GM15510 (cell line): ENCODE data around the gene PHLDA3.

Experiments
- POLR2A ChIP-seq: IDR thresholded peaks from 3 replicates; pipeline ENCODE4 v1.6.1; 2011; ENCODE audit warnings: borderline replicate concordance; ENCODE audit not compliant: insufficient read length; ENCODE audit errors: extremely low read depth

Gene PHLDA3

DNA sequence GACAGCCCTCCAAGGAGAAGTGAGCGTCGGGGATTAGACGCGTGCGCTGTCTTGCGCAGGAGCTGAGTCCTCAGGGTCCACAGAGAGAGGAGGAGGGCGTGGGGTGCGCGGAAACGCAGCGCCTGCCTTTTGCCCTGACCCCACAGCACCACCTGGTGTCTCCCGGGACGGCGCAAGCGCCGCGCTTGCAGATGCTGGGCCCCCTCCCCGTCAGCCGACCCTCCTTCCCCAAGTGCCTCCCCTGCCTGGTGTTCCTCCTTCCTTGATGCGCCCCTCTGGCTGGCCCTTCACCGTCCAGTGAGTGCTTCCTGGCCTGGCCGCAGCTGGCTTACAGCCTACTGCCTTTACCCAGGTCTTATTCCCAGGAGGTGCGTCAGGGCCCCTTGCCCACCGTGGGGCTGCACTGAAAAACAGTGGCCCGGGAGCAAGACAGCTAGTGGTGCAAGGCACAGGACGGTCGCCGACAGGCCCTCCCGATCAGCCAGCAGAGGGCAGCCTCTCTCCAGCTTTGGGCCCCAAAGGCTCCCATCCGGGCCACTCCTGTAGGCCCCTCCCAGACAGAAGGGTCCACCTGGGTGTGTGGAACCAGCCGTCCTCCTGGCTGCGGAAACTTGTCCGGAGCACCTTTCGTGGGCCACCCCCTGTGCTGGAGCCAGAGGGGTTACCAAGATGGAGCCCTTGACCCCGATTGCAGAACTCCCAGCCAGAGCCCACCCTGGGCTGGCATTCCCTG is 12.9 kb upstream of the PHLDA3 start:
- no peak for TF ChIP-seq POLR2A

DNA sequence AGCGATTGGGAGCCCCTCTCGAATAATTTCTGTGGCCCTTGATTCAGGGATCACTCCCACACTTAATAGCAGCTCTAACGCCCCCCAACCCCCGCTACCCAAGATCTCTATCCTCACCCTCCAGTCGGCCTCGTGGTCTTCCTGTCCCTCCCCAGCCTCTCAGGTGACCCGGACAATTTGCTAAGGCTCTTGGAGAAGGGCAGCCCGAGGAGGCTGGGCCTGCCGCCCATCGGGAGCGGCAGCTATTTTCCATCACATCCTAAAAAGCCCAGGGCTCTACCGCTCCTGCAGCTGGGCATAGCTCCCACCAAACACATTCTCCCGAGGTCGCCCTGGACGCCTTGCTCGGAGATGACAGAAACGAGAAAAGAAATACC is 12.0 kb upstream of the PHLDA3 start:
- TF ChIP-seq POLR2A: no peak

DNA sequence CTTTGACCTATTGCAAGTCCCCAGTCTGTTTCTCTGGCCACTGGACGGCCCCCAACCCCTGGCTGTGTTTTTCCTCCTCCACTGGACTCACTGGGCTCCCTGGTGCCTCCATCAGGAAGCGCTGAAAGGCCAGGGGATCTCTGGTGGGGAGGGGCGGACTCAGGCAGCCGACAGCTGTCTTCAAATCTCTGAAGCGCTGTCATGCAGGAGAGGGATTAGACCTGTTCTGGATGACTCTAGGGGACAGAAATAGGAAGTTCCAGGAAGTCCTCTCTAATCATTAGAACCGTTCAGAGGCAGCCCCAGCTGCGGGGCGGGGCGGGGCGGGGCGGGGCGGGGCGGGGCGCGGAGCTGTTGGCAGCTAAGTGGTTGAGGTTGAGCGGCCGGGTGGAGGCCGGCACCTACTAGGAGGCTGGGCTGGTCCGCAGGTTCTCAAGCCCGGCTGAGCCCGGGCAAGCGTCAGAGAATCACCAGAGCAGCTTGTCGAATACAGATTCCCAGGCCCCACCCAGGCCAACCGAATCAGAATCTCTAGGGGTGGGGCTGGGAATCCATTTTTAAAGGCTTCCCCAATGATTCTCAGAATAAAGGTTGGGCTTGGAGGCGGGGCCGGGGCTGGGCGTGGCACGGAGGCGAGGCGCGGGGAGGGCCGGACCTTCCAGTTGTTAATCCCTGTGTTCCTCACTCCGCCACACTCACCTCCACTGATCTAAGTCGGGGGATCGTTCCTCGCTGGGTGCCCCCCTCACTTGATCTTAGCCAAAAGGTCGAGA is 11.4 kb upstream of the PHLDA3 start:
- peak; percentile 36 for TF ChIP-seq POLR2A

DNA sequence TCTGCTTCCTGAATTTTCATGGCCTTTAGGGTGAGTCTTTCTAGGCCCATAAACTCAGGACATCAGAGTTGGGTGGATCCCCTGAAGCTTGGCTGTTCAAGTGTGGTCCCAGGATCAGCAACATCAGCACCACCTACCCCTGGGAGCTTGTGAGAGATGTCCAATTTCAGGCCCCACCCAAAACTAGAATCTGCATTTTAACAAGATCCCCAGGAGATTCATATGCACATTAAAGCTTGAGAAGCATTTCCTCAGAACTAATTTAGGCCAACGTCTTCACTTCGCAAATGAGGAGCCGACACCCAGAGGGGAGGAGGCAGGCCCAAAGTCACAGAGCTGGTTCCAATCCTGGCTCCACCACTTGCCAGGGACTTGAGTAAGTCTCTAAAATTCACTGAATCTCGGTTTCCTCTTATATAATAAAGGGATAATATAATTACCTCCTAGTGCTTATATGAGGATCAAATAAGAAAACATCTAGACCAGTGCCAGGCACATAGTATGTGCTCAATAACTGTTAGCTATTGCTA is 10.3 kb upstream of the PHLDA3 start:
- no peak for TF ChIP-seq POLR2A

DNA sequence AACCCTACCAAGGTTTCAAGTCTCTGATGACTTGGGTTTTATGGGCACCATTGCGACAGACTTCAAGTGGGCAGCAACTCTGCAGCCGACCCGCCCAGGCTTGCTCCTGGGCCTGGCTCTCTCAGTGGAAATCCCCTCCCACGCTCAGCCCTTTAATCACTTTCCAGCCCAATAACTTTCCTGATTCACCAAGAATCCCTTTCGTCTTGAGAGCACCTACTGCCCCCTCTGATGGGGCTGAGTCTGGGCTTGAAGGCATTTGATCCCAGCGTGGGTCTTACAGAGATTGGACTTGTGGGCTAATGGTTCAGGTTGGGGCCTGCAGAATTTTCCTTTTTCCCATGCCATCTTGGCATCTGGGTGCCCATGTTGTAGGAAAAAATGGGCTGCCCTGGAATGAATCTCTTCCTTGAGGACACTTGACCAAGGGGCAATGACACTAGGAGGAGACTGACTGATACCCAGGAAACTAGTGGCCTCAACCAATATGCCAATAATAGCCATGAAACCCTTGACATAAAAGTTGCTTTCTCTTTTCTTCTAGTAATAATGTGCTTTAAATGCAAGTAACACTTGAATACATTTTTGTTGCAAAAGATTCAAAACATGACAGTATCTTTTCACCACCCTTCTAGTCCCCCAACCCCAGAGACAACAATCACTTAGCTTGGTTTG is 7.8 kb upstream of the PHLDA3 start:
- TF ChIP-seq POLR2A: no peak

DNA sequence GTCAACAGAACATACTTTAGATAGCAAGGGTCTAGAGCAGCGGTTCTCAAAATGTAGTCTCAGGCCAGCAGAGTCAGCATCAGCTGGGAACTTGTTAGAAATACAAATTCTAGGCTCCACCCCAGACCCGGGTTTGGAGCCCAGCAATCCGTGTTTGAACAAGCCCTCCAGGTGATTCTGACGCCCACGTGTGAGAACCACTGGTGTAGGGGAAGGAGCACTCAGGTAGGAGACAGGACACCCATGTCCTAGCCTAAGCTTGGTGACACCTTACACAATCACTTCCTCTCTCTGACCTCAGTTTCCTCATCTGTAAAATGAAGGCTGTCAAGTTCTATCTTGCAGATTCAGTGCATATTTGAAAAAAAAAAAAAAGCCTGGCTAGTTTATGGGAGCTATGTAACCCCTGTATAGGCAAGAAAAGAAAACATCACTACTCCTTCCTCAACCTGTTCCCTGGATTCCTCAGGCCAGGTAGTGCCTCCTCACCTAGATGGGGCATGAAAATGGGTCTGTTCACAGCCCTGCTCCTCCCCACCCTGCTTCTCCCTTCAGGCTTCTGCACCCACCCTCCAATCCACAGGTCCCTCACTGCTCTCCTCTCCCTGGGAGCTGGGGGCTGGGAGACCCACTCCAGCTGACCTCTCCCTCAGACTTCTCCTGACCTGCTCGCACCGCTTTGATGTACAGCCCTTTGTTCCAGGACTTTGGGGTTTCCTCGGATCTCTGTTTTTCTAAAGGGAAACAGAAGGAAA is 7.1 kb upstream of the PHLDA3 start:
- no peak for TF ChIP-seq POLR2A

DNA sequence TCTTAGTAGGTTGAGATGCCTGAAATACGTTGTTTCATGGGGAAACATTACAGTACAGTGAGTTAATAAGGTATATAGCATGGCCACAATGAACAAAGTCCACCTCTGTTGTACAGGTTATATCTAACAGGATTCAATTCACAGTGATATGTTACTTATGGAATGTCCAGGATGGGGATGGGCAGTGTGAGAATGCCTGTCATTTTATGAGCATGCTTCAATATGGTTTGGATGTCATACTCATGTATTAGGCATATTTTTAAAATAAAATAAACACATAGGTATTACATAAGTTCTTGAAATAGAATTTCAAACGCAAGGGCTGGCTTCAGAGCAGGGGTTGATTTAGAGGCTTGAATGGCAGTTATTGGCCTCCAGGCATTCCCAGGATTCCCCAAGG is 6.1 kb upstream of the PHLDA3 start:
- TF ChIP-seq POLR2A: no peak

DNA sequence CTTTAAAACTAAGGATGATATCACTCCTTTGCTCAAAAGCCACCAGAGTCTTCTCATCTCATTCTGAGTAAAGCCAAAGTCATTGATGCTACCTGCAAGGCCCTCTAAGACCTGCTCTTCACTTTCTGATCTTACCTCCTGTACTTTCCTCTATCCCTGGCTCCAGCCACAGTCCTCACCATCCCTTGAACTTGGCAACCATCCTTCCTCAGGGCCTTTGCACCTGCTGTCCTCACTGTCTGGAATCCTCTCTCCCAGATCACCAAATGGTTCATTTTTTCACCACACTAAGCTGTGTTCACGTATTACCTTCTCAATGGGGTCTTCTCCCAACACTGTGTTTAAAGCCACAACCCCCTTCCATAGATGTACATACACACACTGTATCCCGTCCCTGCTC is 4.3 kb upstream of the PHLDA3 start:
- TF ChIP-seq POLR2A: no peak

DNA sequence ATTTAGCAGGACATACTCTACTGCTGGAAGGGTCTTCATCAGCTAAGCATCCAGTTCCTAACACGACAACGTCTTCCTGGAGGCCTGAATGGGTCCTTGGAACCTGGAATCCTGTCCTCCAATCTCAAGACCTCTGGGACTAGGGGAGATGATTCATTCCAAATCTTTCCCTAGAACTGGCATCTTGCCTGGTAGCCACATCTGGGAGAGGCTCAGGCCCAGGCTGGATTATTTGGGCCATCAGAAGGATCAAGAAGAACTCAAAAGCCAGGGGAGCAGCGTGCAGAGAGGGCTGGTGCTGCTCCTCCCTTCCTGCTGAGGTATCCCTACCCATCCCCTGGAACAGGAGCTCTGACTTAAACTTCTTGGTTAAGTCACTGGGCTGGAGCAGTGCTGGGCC is 2.8 kb upstream of the PHLDA3 start:
- no peak for TF ChIP-seq POLR2A

DNA sequence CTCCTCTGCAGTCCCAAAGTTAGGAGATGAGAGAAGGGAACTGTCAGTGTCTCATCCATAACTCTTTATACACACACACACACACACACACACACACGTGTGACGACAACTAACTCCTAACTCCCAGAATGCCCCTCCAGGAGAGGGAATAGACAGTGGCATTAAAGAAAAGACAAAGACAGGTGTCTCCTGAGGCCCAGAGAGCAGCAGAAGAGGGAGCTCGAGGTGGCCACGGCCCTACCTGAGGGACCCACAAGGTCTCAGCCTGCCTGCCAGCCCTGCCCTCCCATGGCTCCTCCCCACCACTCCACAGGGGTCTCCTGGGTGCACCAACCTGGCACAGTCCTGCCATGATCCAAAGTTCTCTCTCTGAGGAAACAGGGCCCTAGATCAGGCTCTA is 1.6 kb upstream of the PHLDA3 start:
- TF ChIP-seq POLR2A: no peak

DNA sequence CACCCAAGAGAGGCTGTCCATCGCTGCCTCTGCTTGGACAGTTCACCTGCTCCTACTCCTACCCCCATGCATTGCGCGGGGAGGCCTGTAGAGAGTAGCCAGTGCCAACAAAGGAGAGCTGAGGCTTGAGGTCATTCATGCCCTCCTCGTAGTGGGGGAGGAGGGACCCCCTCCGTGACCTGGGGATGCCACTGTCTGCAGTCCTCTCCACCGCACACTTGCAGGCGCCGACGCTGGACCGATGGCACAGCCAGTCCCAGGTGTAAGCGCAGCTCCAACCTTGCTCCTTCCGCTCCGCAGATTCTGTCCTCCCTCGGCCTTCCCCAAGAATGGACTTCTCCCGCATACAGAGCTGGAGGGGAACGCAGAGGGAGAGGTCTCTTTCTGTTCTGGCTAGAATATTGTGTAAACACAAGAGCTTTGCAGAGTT is 672 bp upstream of the PHLDA3 start:
- no peak for TF ChIP-seq POLR2A

DNA sequence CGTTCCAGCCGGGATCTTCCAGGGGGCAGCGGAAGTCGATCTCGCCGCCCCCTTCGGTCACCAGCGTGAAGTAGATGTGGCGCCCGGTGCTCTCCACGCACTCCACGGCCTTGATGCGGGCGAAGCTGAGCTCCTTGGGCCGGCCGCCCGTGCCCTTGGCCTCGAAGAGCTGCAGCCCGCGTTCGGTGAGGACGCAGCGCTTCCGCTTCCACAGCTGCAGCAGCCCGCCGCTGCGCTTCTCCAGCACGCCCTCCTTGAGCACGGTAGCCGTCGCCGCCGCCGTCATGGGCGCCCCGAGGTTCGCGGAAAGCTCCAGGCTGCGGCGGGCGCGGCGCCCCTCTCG is 516 bp downstream of the PHLDA3 start:
- no peak for TF ChIP-seq POLR2A

DNA sequence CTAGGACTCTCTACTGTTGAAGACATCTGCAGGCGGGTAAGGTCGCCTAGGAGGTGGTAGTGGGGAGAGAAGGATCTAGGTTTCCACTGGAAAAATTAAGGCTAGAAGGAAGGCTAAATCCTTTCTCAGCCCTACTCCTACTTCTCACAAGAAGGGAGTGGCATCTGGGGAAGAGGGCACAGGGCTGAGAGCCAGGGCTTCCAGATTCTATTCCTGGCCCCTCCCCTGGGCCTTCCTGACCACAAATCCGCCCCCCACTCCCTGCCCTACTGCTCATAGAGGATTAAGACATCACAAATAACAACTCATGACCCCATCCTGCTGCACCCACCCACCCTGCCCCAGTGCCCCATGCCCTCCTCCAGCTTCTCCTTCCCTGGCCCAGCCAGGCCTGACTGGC is 2.5 kb downstream of the PHLDA3 start:
- TF ChIP-seq POLR2A: no peak

DNA sequence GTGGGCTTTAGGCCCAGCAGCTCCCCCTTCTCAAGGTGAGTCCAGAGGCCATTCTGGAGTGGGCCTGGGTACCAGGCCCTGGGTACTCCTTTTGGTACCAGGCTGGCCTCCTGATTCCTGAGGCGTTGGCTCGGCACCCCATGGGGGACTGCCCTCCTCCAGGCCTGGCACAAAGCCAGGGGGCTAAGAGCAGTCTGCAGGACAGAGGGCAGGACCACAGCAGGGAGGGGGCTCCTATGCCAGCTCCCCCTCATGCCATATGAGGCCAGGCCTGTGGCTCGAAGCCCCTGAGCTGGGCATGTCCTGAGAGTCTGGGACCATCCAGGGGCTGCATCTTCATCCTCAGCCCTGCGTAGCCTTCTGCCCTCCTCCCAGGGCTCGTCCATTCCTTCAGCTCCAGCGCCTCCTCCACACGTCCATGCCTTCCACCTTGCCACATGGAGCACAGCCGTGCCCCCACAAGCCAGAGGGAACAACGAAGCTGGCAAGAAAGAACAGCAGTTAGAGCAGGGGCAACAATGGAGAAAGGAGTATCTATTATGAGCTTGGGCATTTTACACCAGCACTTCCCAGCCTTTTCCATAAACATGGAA is 3.2 kb downstream of the PHLDA3 start:
- no peak for TF ChIP-seq POLR2A
